Calu3 (cell line): Measurements from ENCODE around the gene GBA2. TPM values are rescaled to one million over a fixed set of nuclear protein-coding genes. Genes with fewer than 3 reads are reported as not detected.

ENCODE experiments used
- BruUV-seq: library from RNA; stranded (reverse); fragments of 400-500 nt; replicated peaks from 2 replicates; lab custom pipeline; 2021; lab: Mats Ljungman, UMichigan
- CTCF ChIA-PET: fragments of 300-600 bp; sonication (Branson Sonifier 250); formaldehyde crosslinking; loops from one replicate; lab custom pipeline; 2022; ENCODE audit warnings: antibody characterized with exemption; lab: Charles Lee
- DNase-seq: peaks from one replicate; pipeline ENCODE4 v3.0.0; 2022
- H3K27ac Mint-ChIP-seq: one replicate; pipeline ENCODE4 v1.8.0; 2022; ENCODE audit warnings: mixed read lengths; ENCODE audit not compliant: unreplicated experiment
- H3K27me3 Mint-ChIP-seq: one replicate; pipeline ENCODE4 v1.8.0; 2022; ENCODE audit warnings: mixed read lengths; ENCODE audit not compliant: unreplicated experiment
- H3K36me3 Mint-ChIP-seq: one replicate; pipeline ENCODE4 v1.8.0; 2022; ENCODE audit warnings: mild to moderate bottlenecking, moderate library complexity, mixed read lengths; ENCODE audit not compliant: insufficient read depth, unreplicated experiment
- H3K4me1 Mint-ChIP-seq: one replicate; pipeline ENCODE4 v1.8.0; 2022; ENCODE audit warnings: mild to moderate bottlenecking, low read depth, mixed read lengths; ENCODE audit not compliant: unreplicated experiment
- H3K4me3 Mint-ChIP-seq: one replicate; pipeline ENCODE4 v1.8.0; 2022; ENCODE audit warnings: mild to moderate bottlenecking, low read depth, moderate library complexity, mixed read lengths; ENCODE audit not compliant: unreplicated experiment
- H3K9me3 Mint-ChIP-seq: one replicate; pipeline ENCODE4 v1.8.0; 2022; ENCODE audit warnings: low read depth, mixed read lengths; ENCODE audit not compliant: unreplicated experiment
- intact Hi-C: fragments of 100-400 bp; cut with micrococcal nuclease; formaldehyde crosslinking; loops from one replicate; pipeline ENCODE4 v1.10.0; 2022; ENCODE audit not compliant: unreplicated experiment
- total RNA-seq: library from RNA; stranded (reverse); gene quantifications from 2 replicates; pipeline ENCODE4 v1.2.3, GENCODE V29; 2022
- TF ChIP-seq, protein P1 (sequence below): fragments of 200-600 bp; IDR thresholded peaks from one replicate; pipeline ENCODE4 v1.8.0; 2022; ENCODE audit warnings: antibody characterized with exemption; ENCODE audit not compliant: unreplicated experiment

The GBA2 gene
- total RNA-seq, 1 experiment from 2014 or later, result 62.7 TPM

GRCh38 chr9:35689542-35690293, 59.3 kb downstream of the GBA2 start, which contains the start of gene TPM2:
TSS of gene TPM2 (minus strand) at chr9:35689925. CDS start at chr9:35689817, 108 bp downstream.
- Mint-ChIP-seq H3K27ac (peak within 1 kb of the TSS; percentile 95), H3K27me3 (no peaks in the 10 kb centered on the region), H3K9me3 (no peaks in the 10 kb centered on the region), H3K36me3 (peaks cover 48% of the 10 kb centered on the region), H3K4me1 (peaks cover 8% of the 10 kb centered on the region), H3K4me3 (peak within 1 kb of the TSS; percentile 87)
- intact Hi-C loops, result no loop called here
- TSS peak; percentile 60 for BruUV-seq
- TF ChIP-seq, protein P1, sequence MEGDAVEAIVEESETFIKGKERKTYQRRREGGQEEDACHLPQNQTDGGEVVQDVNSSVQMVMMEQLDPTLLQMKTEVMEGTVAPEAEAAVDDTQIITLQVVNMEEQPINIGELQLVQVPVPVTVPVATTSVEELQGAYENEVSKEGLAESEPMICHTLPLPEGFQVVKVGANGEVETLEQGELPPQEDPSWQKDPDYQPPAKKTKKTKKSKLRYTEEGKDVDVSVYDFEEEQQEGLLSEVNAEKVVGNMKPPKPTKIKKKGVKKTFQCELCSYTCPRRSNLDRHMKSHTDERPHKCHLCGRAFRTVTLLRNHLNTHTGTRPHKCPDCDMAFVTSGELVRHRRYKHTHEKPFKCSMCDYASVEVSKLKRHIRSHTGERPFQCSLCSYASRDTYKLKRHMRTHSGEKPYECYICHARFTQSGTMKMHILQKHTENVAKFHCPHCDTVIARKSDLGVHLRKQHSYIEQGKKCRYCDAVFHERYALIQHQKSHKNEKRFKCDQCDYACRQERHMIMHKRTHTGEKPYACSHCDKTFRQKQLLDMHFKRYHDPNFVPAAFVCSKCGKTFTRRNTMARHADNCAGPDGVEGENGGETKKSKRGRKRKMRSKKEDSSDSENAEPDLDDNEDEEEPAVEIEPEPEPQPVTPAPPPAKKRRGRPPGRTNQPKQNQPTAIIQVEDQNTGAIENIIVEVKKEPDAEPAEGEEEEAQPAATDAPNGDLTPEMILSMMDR, result no peak
- DNase-seq, result peak; percentile 51
- CTCF ChIA-PET, result interaction anchor here (1.1 to 2.9 kb wide), 3 partner anchors 16 to 28 kb away, joined by 3 to 7 read pairs (median 6); partner anchors contain the start of genes ARHGEF39 and CA9

DNA sequence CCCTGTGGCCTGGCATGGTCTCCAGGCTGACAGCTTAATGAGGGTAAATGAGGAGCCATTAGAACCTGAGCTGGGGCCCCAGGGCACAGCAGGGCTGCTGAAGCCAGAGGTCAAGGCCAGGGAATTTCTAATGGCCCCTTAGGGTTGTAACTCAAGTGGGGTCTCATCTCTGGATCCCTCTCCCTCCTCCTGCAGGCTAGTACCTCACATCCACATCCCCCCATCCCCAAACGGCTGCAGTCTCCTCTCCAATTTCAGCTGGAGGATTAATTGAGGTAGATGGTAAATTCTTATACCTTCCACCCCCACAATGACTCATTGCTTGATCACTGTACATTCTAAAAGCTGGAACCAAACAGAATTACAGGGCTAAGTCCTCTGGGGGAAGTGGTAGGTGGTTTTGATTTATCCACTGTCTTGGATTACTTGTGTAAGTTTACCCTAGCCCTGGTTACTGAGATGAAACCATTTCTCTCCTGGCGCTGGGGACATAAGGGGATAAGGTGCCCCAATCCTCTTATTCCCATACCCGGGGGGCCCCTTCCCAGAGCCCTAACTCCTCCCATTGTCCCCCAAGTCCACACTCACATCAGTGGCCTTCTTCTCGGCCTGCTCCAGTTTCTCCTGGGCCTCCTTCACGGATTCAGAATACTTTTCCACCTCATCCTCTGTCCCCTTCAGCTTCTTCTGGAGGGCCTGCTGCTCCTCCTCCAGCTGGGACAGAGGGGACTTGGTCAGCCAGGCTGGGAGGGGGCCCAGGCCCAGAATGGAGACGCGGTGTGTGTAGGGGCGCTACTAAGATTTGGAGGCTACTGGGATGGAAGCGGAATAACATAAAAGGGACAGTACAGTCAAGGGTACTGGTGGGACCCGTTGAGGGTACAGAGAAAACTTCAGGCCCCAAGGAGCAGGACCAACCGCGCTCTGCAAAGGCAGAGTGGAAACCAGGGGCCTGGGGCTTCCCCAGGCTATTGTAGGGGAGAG, 60.2 kb downstream of the GBA2 start:
- TF ChIP-seq, protein P1, result no peak
- DNase-seq, result no peak
- Mint-ChIP-seq H3K27ac (peak overlapping the region; percentile 95), H3K4me1 (peaks cover 8% of the 10 kb centered on the region), H3K9me3 (no peaks in the 10 kb centered on the region), H3K27me3 (no peaks in the 10 kb centered on the region), H3K4me3 (peak overlapping the region; percentile 87), H3K36me3 (peaks cover 53% of the 10 kb centered on the region)
- no TSS peak for BruUV-seq
- CTCF ChIA-PET, result interaction anchor here (0.6 to 2.9 kb wide), 6 partner anchors 14 to 1549 kb away, joined by 3 to 7 read pairs (median 3); partner anchors contain the start of genes ARHGEF39 and CA9
- intact Hi-C loops, result no loop called here

DNA sequence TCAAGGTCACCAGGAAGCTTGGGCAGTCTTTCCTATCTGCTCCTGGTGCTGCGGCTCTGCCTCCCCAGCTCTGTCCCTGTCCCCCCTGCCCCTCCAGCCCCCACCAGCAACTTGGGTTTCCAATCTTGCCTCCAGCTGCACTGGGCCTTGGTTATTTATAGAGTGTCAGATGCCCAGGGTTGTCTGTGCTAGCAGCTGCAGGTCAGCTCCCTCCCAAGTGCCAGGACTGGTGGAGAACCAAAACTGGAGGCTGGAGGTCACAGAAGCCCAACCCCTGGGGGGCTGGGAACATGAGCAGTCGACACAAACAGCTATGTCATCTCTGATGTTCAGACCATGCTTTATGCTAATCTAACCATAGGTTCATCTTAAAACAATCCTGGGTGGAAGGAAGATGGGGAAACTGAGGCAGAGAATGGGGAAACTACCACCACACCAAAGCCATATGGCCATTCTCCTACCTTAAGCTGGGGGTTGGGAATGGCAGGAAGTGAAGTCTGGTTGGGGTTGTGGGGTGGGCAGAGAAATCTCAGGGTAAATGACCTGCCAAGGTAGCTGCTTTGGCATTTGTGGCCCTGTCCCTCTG, 61.0 kb downstream of the GBA2 start:
- peaks cover 53% of the 10 kb centered on the region for H3K36me3 Mint-ChIP-seq
- intact Hi-C loops, result no loop called here
- DNase-seq, result no peak
- H3K27me3 Mint-ChIP-seq, result no peaks in the 10 kb centered on the region
- H3K4me3 Mint-ChIP-seq, result peak overlapping the region; percentile 87
- peaks cover 8% of the 10 kb centered on the region for H3K4me1 Mint-ChIP-seq
- no peaks in the 10 kb centered on the region for H3K9me3 Mint-ChIP-seq
- TF ChIP-seq, protein P1, result no peak
- CTCF ChIA-PET, result interaction anchor here (0.6 to 2.9 kb wide), 6 partner anchors 13 to 1548 kb away, joined by 3 to 7 read pairs (median 3); partner anchors contain the start of genes ARHGEF39 and CA9
- BruUV-seq, result no TSS peak
- H3K27ac Mint-ChIP-seq, result no peak overlapping the region

DNA sequence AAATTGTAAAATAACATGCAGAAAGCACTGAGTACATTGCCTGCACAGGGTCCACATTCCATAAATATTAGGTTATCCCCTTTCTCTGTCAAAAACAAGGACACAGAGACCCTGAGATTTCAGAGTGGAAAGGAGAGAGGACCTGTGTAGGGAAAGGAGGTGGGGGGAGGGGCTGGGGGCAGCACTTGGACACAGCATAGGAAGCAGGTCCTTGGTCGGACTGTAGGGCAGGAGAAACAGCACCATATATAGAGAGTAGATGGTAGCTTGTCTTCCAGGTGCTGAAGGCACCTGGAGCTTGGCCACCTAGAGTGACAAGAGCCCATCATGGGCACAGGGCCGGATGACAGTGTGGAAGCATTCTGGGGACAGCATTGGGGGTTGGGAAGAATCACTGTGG, 61.7 kb downstream of the GBA2 start:
- Mint-ChIP-seq H3K36me3 (peaks cover 53% of the 10 kb centered on the region), H3K9me3 (no peaks in the 10 kb centered on the region), H3K27me3 (no peaks in the 10 kb centered on the region), H3K27ac (peak overlapping the region; percentile 73), H3K4me3 (peak overlapping the region; percentile 19), H3K4me1 (peaks cover 8% of the 10 kb centered on the region)
- CTCF ChIA-PET, result interaction anchor here (2.9 kb wide), 1 partner anchor 26 kb away, joined by 7 read pairs; no protein-coding TSS in a partner anchor
- intact Hi-C loops, result no loop called here
- TF ChIP-seq, protein P1, result no peak
- no TSS peak for BruUV-seq
- DNase-seq, result no peak
